Measurements from ENCODE around the gene TFDP1.
"Not testable (repeated sequence)": the region's sequence is repeated elsewhere in the genome, so short reads cannot be mapped to it uniquely, and the experiment has no call there.

TFDP1 gene

DNA sequence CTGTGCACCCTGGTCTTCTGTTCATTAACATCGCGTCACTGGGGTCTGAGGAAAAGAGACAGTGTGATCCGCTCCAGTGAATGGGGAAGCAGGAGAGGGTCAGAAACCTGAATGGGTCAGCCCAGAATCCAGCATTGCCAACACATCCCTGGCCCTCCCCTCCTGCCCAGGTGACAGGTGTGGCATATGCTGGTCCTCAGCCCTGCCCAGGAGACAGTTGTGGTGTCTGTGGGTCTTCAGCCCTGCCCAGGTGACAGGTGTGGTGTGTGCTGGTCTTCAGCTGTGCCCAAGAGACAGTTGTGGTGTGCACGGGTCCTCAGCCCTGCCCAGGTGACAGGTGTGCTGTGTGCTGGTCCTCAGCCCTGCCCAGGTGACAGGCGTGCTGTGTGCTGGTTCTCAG lies 8.0 kb downstream of the TFDP1 start:
- H3K36me3 ChIP-seq (ENCODE audit: insufficient read depth, low read length): peaks cover 4% of the 10 kb centered on the region; the same call in 1 of the 2 replicates
- no peaks in the 10 kb centered on the region for H3K9me3 ChIP-seq (ENCODE audit: control insufficient read depth, insufficient read depth, low read length)

DNA sequence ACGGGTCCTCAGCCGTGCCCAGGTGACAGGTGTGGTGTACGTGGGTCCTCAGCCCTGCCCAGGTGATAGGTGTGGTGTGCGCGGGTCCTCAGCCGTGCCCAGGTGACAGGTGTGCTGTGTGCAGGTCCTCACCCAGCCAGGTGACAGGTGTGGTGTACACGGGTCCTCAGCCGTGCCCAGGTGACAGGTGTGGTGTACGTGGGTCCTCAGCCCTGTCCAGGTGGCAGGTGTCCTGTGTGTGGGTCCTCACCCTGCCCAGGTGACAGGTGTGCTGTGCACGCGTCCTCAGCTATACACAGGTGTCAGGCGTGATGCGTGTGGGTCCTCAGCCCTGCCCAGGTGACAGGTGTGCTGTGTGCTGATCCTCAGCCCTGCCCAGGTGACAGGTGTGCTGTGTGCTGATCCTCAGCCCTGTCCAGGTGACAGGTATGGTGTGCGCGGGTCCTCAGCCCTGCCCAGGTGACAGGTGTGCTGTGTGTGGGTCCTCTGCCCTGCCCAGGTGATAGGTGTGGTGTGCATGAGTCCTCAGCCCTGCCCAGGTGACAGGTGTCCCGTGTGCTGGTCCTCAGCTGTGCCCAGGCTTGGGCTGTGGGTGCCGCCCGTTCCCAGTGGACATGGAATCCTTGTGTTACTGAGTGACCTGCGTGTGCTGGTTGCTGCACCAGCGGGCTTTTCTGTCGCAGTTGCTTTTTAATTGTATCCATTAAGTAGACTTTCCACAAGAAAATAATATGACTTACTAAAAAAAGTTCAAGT lies 9.7 kb downstream of the TFDP1 start:
- H3K9ac ChIP-seq (ENCODE audit: low read depth, low read length); H3K36me3 ChIP-seq (ENCODE audit: insufficient read depth, low read length); H3K4me1 ChIP-seq (ENCODE audit: insufficient read depth, low read length); H3K9me3 ChIP-seq (ENCODE audit: control insufficient read depth, insufficient read depth, low read length): not testable (repeated sequence)

More for the DNA sequence above, 8.0 kb downstream of the TFDP1 start:
- no peak overlapping the region for H3K9ac ChIP-seq (ENCODE audit: low read depth, low read length)
- no peaks in the 10 kb centered on the region for H3K4me1 ChIP-seq (ENCODE audit: insufficient read depth, low read length)

GRCh38 chr13:113595131-113595530 lies 10.6 kb downstream of the TFDP1 start:
- H3K4me1 ChIP-seq (ENCODE audit: insufficient read depth, low read length): no peaks in the 10 kb centered on the region
- peaks cover 13% of the 10 kb centered on the region for H3K36me3 ChIP-seq (ENCODE audit: insufficient read depth, low read length)
- no peaks in the 10 kb centered on the region for H3K9me3 ChIP-seq (ENCODE audit: control insufficient read depth, insufficient read depth, low read length)
- no peak overlapping the region for H3K9ac ChIP-seq (ENCODE audit: low read depth, low read length)

GRCh38 chr13:113596321-113597200 lies 12.0 kb downstream of the TFDP1 start:
- peaks cover 13% of the 10 kb centered on the region for H3K36me3 ChIP-seq (ENCODE audit: insufficient read depth, low read length)
- H3K4me1 ChIP-seq (ENCODE audit: insufficient read depth, low read length): no peaks in the 10 kb centered on the region
- no peaks in the 10 kb centered on the region for H3K9me3 ChIP-seq (ENCODE audit: control insufficient read depth, insufficient read depth, low read length)
- no peak overlapping the region for H3K9ac ChIP-seq (ENCODE audit: low read depth, low read length)

- Histone ChIP-seq H3K9me3 (ENCODE audit: control insufficient read depth, insufficient read depth, low read length) (no peaks in the 10 kb centered on the region), H3K9ac (ENCODE audit: low read depth, low read length) (no peak overlapping the region), H3K4me1 (ENCODE audit: insufficient read depth, low read length) (no peaks in the 10 kb centered on the region), H3K36me3 (ENCODE audit: insufficient read depth, low read length) (peaks cover 13% of the 10 kb centered on the region)
These were observed 13.0 kb downstream of the TFDP1 start for GRCh38 chr13:113597391-113598080.

- Histone ChIP-seq H3K4me1 (ENCODE audit: insufficient read depth, low read length) (no peaks in the 10 kb centered on the region), H3K9ac (ENCODE audit: low read depth, low read length) (no peak overlapping the region), H3K9me3 (ENCODE audit: control insufficient read depth, insufficient read depth, low read length) (no peaks in the 10 kb centered on the region), H3K36me3 (ENCODE audit: insufficient read depth, low read length) (peaks cover 13% of the 10 kb centered on the region)
These were observed 13.5 kb downstream of the TFDP1 start for GRCh38 chr13:113598081-113598410.

- Histone ChIP-seq H3K4me1 (ENCODE audit: insufficient read depth, low read length) (no peaks in the 10 kb centered on the region), H3K9me3 (ENCODE audit: control insufficient read depth, insufficient read depth, low read length) (no peaks in the 10 kb centered on the region), H3K9ac (ENCODE audit: low read depth, low read length) (no peak overlapping the region), H3K36me3 (ENCODE audit: insufficient read depth, low read length) (peaks cover 13% of the 10 kb centered on the region)
These were observed 13.9 kb downstream of the TFDP1 start for GRCh38 chr13:113598481-113598880.

GRCh38 chr13:113599391-113599790 lies 14.8 kb downstream of the TFDP1 start:
- Histone ChIP-seq H3K9ac (ENCODE audit: low read depth, low read length) (no peak overlapping the region), H3K4me1 (ENCODE audit: insufficient read depth, low read length) (no peaks in the 10 kb centered on the region), H3K9me3 (ENCODE audit: control insufficient read depth, insufficient read depth, low read length) (no peaks in the 10 kb centered on the region), H3K36me3 (ENCODE audit: insufficient read depth, low read length) (peaks cover 13% of the 10 kb centered on the region)

DNA sequence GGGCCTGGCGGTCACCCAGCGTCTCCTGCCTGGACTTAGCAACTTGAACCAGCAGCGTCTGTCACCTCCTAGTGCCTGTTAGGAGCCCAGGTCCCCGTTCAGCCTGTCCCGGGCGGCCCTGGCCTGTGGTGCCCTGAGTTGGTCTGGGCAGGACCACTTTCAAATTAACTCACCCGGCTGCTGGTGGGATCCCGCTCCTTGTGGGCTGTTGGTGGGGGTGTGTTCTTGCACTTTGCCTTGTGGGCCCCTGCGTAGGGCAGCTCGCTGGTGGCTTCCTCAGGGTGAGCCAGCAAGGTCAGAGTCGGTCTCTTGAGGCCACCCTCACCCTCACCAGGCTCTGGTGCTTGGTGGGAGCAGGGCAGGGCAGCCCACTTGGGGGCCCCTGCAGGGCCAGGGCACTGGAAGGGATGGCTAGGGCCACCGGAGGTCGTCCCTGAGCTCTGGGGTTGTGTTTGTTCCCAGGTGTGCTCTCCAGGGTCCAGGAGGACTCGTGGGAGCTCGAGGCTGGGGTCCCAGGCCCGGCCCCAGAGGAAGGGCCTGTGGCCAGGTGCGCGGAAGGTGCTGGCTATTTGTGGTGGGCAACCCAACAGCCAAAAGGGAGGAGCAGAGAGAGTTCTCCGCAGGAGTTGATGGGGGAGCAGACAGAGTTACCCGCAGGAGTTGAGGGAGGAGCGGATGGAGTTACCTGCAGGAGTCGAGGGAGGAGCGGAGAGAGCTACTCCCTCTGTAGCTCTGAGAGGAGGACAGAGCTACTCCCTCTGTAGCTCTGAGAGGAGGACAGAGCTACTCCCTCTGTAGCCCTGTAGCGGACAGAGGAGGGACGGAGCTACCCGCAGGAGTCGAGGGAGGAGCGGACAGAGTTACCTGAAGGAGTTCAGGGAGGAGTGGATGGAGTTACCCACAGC lies 16.9 kb downstream of the TFDP1 start:
- Histone ChIP-seq H3K36me3 (ENCODE audit: insufficient read depth, low read length) (peaks cover 9% of the 10 kb centered on the region), H3K9me3 (ENCODE audit: control insufficient read depth, insufficient read depth, low read length) (no peaks in the 10 kb centered on the region)

GRCh38 chr13:113602291-113602988 lies 17.9 kb downstream of the TFDP1 start:
- Histone ChIP-seq H3K9me3 (ENCODE audit: control insufficient read depth, insufficient read depth, low read length) (no peaks in the 10 kb centered on the region), H3K9ac (ENCODE audit: low read depth, low read length) (no peak overlapping the region), H3K4me1 (ENCODE audit: insufficient read depth, low read length) (no peaks in the 10 kb centered on the region), H3K36me3 (ENCODE audit: insufficient read depth, low read length) (peaks cover 9% of the 10 kb centered on the region)

More for the DNA sequence above, 16.9 kb downstream of the TFDP1 start:
- H3K4me1 ChIP-seq (ENCODE audit: insufficient read depth, low read length): no peaks in the 10 kb centered on the region
- H3K9ac ChIP-seq (ENCODE audit: low read depth, low read length): no peak overlapping the region

DNA sequence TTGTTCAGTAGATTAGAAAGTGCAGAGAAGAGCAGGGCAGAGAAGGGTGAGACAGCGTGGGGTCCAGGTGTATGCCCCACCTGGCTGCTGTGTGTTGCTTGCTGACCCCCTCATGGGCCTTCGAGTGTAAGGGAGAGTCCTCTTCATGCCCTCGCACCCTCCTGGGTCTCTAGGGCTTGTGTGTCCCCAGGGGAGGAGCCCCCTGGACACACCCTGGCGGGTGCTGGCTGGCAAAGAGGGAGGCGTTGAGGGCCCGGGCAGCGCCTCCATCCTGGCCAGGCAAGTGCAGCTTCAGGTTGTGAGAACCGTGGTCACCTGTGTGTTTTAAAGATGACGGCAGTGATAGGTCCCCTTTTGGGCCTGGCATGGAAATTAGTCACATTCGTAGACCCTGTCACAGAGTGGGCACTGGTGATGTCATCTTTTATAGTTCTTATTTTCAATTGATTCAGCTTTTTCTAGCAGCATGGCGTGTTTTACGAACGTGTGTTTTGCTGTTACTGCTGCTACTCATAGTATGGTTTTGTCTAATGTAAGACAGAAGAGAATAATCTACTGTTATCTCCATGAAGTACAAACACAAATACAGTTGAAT lies 18.7 kb downstream of the TFDP1 start:
- Histone ChIP-seq H3K36me3 (ENCODE audit: insufficient read depth, low read length) (peaks cover 9% of the 10 kb centered on the region), H3K4me1 (ENCODE audit: insufficient read depth, low read length) (no peaks in the 10 kb centered on the region), H3K9me3 (ENCODE audit: control insufficient read depth, insufficient read depth, low read length) (no peaks in the 10 kb centered on the region), H3K9ac (ENCODE audit: low read depth, low read length) (no peak overlapping the region)

- Histone ChIP-seq H3K36me3 (ENCODE audit: insufficient read depth, low read length) (peaks cover 5% of the 10 kb centered on the region), H3K4me1 (ENCODE audit: insufficient read depth, low read length) (no peaks in the 10 kb centered on the region), H3K9me3 (ENCODE audit: control insufficient read depth, insufficient read depth, low read length) (no peaks in the 10 kb centered on the region), H3K9ac (ENCODE audit: low read depth, low read length) (no peak overlapping the region)
These were observed 19.6 kb downstream of the TFDP1 start for GRCh38 chr13:113604186-113604585.

DNA sequence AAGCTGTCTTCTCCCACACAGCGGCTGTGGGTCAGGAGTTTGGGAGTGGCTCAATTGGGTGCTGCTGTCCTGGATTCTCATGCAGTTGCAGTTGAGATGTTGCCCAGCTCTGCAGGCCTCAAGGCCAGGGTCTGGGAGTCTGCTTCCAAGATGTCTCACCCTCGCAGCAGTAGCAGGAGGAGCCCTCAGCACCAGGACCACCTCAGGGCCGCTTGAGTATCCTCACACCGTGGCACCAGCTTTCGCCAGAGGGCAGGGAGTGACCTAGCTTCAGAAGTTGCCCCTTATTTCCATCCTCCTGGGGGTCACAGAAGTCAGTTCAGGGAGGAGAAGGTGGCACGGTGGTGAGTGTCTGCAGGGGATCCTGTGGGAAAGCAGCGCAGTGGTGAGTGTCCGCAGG lies 20.9 kb downstream of the TFDP1 start:
- H3K4me1 ChIP-seq (ENCODE audit: insufficient read depth, low read length): no peaks in the 10 kb centered on the region

More for the DNA sequence above, 20.9 kb downstream of the TFDP1 start:
- Histone ChIP-seq H3K9me3 (ENCODE audit: control insufficient read depth, insufficient read depth, low read length) (no peaks in the 10 kb centered on the region), H3K9ac (ENCODE audit: low read depth, low read length) (no peak overlapping the region), H3K36me3 (ENCODE audit: insufficient read depth, low read length) (no peaks in the 10 kb centered on the region; the same call in 1 of the 2 replicates)

Measured in ES-I3 (cell line).